AG20443 (cell line): ENCODE results near the gene NQO2.
"Not testable (repeated sequence)": the region's sequence is repeated elsewhere in the genome, so short reads cannot be mapped to it uniquely, and the experiment has no call there.

Source experiments
- DNase-seq: peaks from one replicate; pipeline ENCODE4 v3.0.0; 2012; ENCODE audit warnings: low spot score, mixed read lengths

The NQO2 gene

GRCh38 chr6:2970034-2970685 is 29.5 kb upstream of the NQO2 start:
- DNase-seq: no peak

GRCh38 chr6:2970753-2971419 is 28.8 kb upstream of the NQO2 start:
- DNase-seq: peak; percentile 75

GRCh38 chr6:2971420-2972218 is 28.1 kb upstream of the NQO2 start, which contains the start of gene SERPINB6:
Gene SERPINB6 (minus strand): TSS chr6:2971567. CDS start chr6:2959332, 12,235 bp downstream.
- peak; percentile 76 for DNase-seq

- not testable (repeated sequence) for DNase-seq
Measured at GRCh38 chr6:2972219-2972487, 27.5 kb upstream of the NQO2 start.

GRCh38 chr6:2972685-2973084 is 27.0 kb upstream of the NQO2 start:
- DNase-seq: not testable (repeated sequence)

GRCh38 chr6:2973180-2973579 is 26.5 kb upstream of the NQO2 start:
- not testable (repeated sequence) for DNase-seq

GRCh38 chr6:2973676-2974075 is 26.0 kb upstream of the NQO2 start:
- peak; percentile 64 for DNase-seq

- no peak for DNase-seq
Measured at GRCh38 chr6:2976060-2976459, 23.6 kb upstream of the NQO2 start.

GRCh38 chr6:2976571-2977085 is 23.1 kb upstream of the NQO2 start:
- DNase-seq: peak; percentile 59

- DNase-seq: no peak
Measured at GRCh38 chr6:2977290-2977689, 22.4 kb upstream of the NQO2 start.

- no peak for DNase-seq
Measured at GRCh38 chr6:2977799-2978590, 21.7 kb upstream of the NQO2 start.

- no peak for DNase-seq
Measured at GRCh38 chr6:2978923-2979322, 20.8 kb upstream of the NQO2 start.

- no peak for DNase-seq
Measured at GRCh38 chr6:2979819-2980464, 19.8 kb upstream of the NQO2 start.

GRCh38 chr6:2980465-2980855 is 19.2 kb upstream of the NQO2 start:
- no peak for DNase-seq

GRCh38 chr6:2982426-2983117 is 17.1 kb upstream of the NQO2 start:
- no peak for DNase-seq

GRCh38 chr6:2984738-2985406 is 14.8 kb upstream of the NQO2 start:
- DNase-seq: no peak

GRCh38 chr6:2986722-2987221 is 12.9 kb upstream of the NQO2 start:
- peak; percentile 57 for DNase-seq

- DNase-seq: no peak
Measured at GRCh38 chr6:2988094-2988425, 11.6 kb upstream of the NQO2 start.

GRCh38 chr6:2988426-2989331 is 11.0 kb upstream of the NQO2 start:
- DNase-seq: peak; percentile 88
